B cell (primary cell): ENCODE data around the gene TEX26. TPM values are rescaled to one million over a fixed set of nuclear protein-coding genes. Genes with fewer than 3 reads are reported as not detected.

Experiments
- ATAC-seq: fragments of 200-7000 bp; cut with Tn5 transposase; one replicate; pipeline ENCODE4 v1.10.0; 2021; ENCODE audit warnings: low read depth, mild to moderate bottlenecking, moderate number of reproducible peaks, moderate library complexity
- CTCF ChIA-PET: fragments of 350-600 bp; sonication (Branson Sonifier 250); formaldehyde crosslinking; loops from one replicate; lab custom pipeline; 2021; ENCODE audit warnings: antibody characterized with exemption, inconsistent platforms; lab: Charles Lee
- POLR2A ChIA-PET: fragments of 350-600 bp; sonication (Branson Sonifier 250); formaldehyde crosslinking; loops from one replicate; lab custom pipeline; 2021; ENCODE audit warnings: antibody characterized with exemption; lab: Charles Lee
- DNase-seq: peaks from one replicate; pipeline ENCODE4 v3.0.0; 2013
- H2AFZ ChIP-seq: 2 replicates; pipeline ENCODE4 v1.6.1; 2012; ENCODE audit warnings: mild to moderate bottlenecking, low read depth, low read length; ENCODE audit not compliant: insufficient read depth, poor library complexity, severe bottlenecking
- H3K27ac ChIP-seq, 2 donors: 1 replicate in 1 of 2; 2 replicates in 1 of 2; pipeline ENCODE4 v1.5.1; 2012 to 2013; ENCODE audit warnings: low read length in 2 of 2, mild to moderate bottlenecking in 2 of 2, moderate library complexity in 1 of 2
- H3K27me3 ChIP-seq, 4 experiments: fragments of 200-600 bp in 1 of 4; sonication (generic) in 1 of 4; replicated peaks in 1 of 4; 1 replicate in 2 of 4; 2 replicates in 2 of 4; pipeline versions ENCODE4 v1.6.1 to v1.7.0; 2013 to 2016; ENCODE audit warnings: low read length in 3 of 4, mild to moderate bottlenecking in 2 of 4, mixed read lengths in 1 of 4, moderate library complexity in 1 of 4; ENCODE audit not compliant: insufficient read depth in 4 of 4, control insufficient read depth in 3 of 4; ENCODE audit errors: control extremely low read depth in 1 of 4
- H3K36me3 ChIP-seq, 2 experiments: replicated peaks in 1 of 2; 1 replicate in 1 of 2; 2 replicates in 1 of 2; pipeline versions ENCODE4 v1.6.1 to v1.7.1; 2013; ENCODE audit warnings: low read length in 1 of 2; ENCODE audit not compliant: insufficient read depth in 2 of 2, control insufficient read depth in 1 of 2; ENCODE audit errors: control extremely low read depth in 1 of 2, extremely low read depth in 1 of 2
- H3K4me1 ChIP-seq, 2 donors: fragments of 200-600 bp in 1 of 2; sonication (generic) in 1 of 2; 1 replicate in 1 of 2; 2 replicates in 1 of 2; pipeline versions ENCODE4 v1.5.1 to v1.6.1; 2013 to 2017; ENCODE audit warnings: low read length in 2 of 2; ENCODE audit not compliant: control insufficient read depth in 2 of 2, insufficient read depth in 2 of 2
- H3K4me2 ChIP-seq: replicated peaks from 2 replicates; pipeline ENCODE3; 2012; ENCODE audit warnings: mild to moderate bottlenecking, low read depth, low read length; ENCODE audit not compliant: poor library complexity, severe bottlenecking
- H3K4me3 ChIP-seq, 5 experiments: fragments of 200-600 bp in 1 of 5; sonication (generic) in 1 of 5; 1 replicate in 3 of 5; 2 replicates in 2 of 5; pipeline versions ENCODE4 v1.5.1 to v1.7.0; 2011 to 2016; ENCODE audit warnings: low read length in 4 of 5, mild to moderate bottlenecking in 4 of 5, low read depth in 2 of 5, control low read depth in 1 of 5, moderate library complexity in 1 of 5; ENCODE audit not compliant: insufficient read depth in 1 of 5; ENCODE audit errors: control extremely low read depth in 1 of 5, extremely low read depth in 1 of 5
- H3K79me2 ChIP-seq: fragments of 200-600 bp; sonication (generic); one replicate; pipeline ENCODE4 v1.6.0; 2016; ENCODE audit warnings: low read length; ENCODE audit not compliant: control insufficient read depth, insufficient read depth
- H3K9ac ChIP-seq: fragments of 200-600 bp; sonication (generic); 2 replicates; pipeline ENCODE4 v1.6.1; 2017; ENCODE audit warnings: mild to moderate bottlenecking, low read length, moderate library complexity
- H3K9me3 ChIP-seq, 3 donors: one replicate each; pipeline versions ENCODE4 v1.6.1 to v1.7.1; 2013; ENCODE audit warnings: low read length in 2 of 3; ENCODE audit not compliant: control insufficient read depth in 2 of 3, insufficient read depth in 1 of 3; ENCODE audit errors: control extremely low read depth in 1 of 3
- H4K20me1 ChIP-seq: 2 replicates; pipeline ENCODE4 v1.6.0; 2012; ENCODE audit warnings: mild to moderate bottlenecking, low read length; ENCODE audit not compliant: insufficient read depth, control insufficient read depth, poor library complexity, severe bottlenecking
- H3K27ac Mint-ChIP-seq: one replicate; pipeline ENCODE4 v1.8.0; 2021; ENCODE audit warnings: mixed read lengths
- H3K27me3 Mint-ChIP-seq: one replicate; pipeline ENCODE4 v1.8.0; 2021; ENCODE audit warnings: mixed read lengths
- H3K4me1 Mint-ChIP-seq: one replicate; pipeline ENCODE4 v1.8.0; 2021; ENCODE audit warnings: mixed read lengths
- H3K4me3 Mint-ChIP-seq: one replicate; pipeline ENCODE4 v1.8.0; 2021; ENCODE audit warnings: mixed read lengths
- H3K9me3 Mint-ChIP-seq: one replicate; pipeline ENCODE4 v1.8.0; 2022; ENCODE audit warnings: mixed read lengths; ENCODE audit not compliant: insufficient read depth
- EZH2 ChIP-seq: IDR thresholded peaks from 2 replicates; pipeline ENCODE4 v1.6.1; 2012; ENCODE audit warnings: borderline replicate concordance, low read depth, mild to moderate bottlenecking, moderate library complexity, low read length; ENCODE audit not compliant: insufficient read depth, poor library complexity, severe bottlenecking
- WGBS: methylation state at CpG from one replicate; pipeline ENCODE4 v1.1.5; 2013; ENCODE audit warnings: missing lambda C conversion rate; ENCODE audit not compliant: insufficient coverage; 5-methylcytosine and 5-hydroxymethylcytosine counted together
- intact Hi-C: fragments of 100-400 bp; cut with micrococcal nuclease; formaldehyde crosslinking; loops from one replicate; pipeline ENCODE4 v1.10.0; 2022
- polyA plus RNA-seq: library from polyadenylated mRNA; depleted of rRNA; stranded (reverse); fragments of >200 nt; gene quantifications from 2 replicates; pipeline ENCODE4 v1.2.3, GENCODE V29; 2012
- total RNA-seq, 2 donors: library from RNA; stranded (reverse); fragments of 120-200 nt in 1 of 2; gene quantifications; 1 replicate in 1 of 2; 2 replicates in 1 of 2; pipeline versions ENCODE4 v1.2.3 to v1.2.4, GENCODE V29; 2013 to 2022
- TF ChIP-seq, protein P1 (sequence below): fragments of 200-600 bp; IDR thresholded peaks from one replicate; pipeline ENCODE4 v1.8.0; 2022; ENCODE audit warnings: antibody characterized with exemption, mild to moderate bottlenecking

The TEX26 gene
- total and polyA plus RNA-seq, 2 donors (not counting 1 experiment from before 2014, with no cell fraction given), result not detected

DNA sequence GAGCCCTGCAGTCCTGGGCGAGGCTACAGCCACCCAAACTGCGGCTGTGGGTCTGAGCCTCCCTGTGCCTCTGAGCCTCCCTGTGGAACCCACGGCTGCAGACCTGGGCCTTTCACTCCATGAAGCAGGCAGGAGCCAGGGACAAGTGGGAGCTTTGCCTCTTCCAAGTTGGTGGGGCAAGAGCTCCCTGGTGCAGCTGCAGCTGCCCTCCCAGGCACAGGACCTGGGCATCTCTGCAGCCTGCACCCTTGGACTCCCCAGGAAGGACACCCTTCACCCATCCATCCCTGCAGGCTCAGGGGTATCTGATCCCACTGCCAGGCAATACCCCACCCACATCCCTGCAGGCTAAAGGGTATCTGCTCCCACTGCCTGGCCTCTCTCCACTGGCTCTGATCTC is 2.3 kb downstream of the TEX26 start:
- no peaks in the 10 kb centered on the region for H3K4me1 Mint-ChIP-seq
- ATAC-seq (no peak), DNase-seq (no peak)
- no peak for TF ChIP-seq EZH2
- TF ChIP-seq, protein P1, sequence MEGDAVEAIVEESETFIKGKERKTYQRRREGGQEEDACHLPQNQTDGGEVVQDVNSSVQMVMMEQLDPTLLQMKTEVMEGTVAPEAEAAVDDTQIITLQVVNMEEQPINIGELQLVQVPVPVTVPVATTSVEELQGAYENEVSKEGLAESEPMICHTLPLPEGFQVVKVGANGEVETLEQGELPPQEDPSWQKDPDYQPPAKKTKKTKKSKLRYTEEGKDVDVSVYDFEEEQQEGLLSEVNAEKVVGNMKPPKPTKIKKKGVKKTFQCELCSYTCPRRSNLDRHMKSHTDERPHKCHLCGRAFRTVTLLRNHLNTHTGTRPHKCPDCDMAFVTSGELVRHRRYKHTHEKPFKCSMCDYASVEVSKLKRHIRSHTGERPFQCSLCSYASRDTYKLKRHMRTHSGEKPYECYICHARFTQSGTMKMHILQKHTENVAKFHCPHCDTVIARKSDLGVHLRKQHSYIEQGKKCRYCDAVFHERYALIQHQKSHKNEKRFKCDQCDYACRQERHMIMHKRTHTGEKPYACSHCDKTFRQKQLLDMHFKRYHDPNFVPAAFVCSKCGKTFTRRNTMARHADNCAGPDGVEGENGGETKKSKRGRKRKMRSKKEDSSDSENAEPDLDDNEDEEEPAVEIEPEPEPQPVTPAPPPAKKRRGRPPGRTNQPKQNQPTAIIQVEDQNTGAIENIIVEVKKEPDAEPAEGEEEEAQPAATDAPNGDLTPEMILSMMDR, result no peak
- Histone ChIP-seq H2AFZ (no peak overlapping the region), H3K9ac (no peak overlapping the region), H3K4me3 (no peak overlapping the region), H3K27me3 (peaks cover 0 to 13% (median 6%) of the 10 kb centered on the region in 4 experiments), H3K4me1 (no peaks in the 10 kb centered on the region), H3K9me3 (peaks cover 0 to 16% (median 0%) of the 10 kb centered on the region in 3 donors), H3K36me3 (no peaks in the 10 kb centered on the region), H3K4me2 (no peak overlapping the region), H3K27ac (no peak overlapping the region), H3K79me2 (no peaks in the 10 kb centered on the region), H4K20me1 (no peaks in the 10 kb centered on the region)
- ChIA-PET POLR2A (no interaction called here), CTCF (no interaction called here)
- peaks cover 11% of the 10 kb centered on the region for H3K9me3 Mint-ChIP-seq
- peaks cover 32% of the 10 kb centered on the region for H3K27me3 Mint-ChIP-seq
- no peak overlapping the region for H3K27ac Mint-ChIP-seq
- H3K4me3 Mint-ChIP-seq, result no peak overlapping the region
- intact Hi-C loops, result no loop called here
- WGBS, result 83% methylated on average over 3 of the region's 3 CpGs

DNA sequence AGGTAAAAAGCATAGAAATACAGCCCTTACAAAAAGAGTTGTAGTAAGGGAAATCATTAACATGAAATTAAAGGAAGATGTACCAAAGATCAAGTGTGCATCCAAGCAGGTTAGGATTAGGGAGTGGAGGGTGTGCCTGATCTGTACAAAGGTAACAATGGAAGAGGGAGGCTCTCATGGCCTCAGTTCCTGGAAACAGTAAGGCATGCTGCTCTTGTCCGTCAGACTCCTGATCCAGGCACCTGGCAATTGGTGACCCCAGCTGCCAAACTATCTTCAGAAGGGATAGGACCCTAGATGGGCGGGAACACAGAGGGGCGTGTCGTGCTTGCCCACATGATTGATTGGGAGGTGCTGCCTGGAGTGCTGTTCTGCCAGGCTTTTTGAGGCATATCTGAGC is 4.5 kb downstream of the TEX26 start:
- intact Hi-C loops, result no loop called here
- ChIA-PET CTCF (no interaction called here), POLR2A (no interaction called here)
- Histone ChIP-seq H3K36me3 (no peaks in the 10 kb centered on the region), H2AFZ (no peak overlapping the region), H3K4me2 (no peak overlapping the region), H3K4me3 (no peak overlapping the region), H3K9me3 (peaks cover 0 to 16% (median 0%) of the 10 kb centered on the region in 3 donors), H3K4me1 (no peaks in the 10 kb centered on the region), H3K27me3 (peaks cover 0 to 13% (median 2%) of the 10 kb centered on the region in 4 experiments), H3K79me2 (no peaks in the 10 kb centered on the region), H3K9ac (no peak overlapping the region), H4K20me1 (no peaks in the 10 kb centered on the region), H3K27ac (no peak overlapping the region)
- H3K27ac Mint-ChIP-seq, result no peak overlapping the region
- H3K4me3 Mint-ChIP-seq, result no peak overlapping the region
- DNase-seq, result no peak
- H3K27me3 Mint-ChIP-seq, result peaks cover 18% of the 10 kb centered on the region
- no peak for ATAC-seq
- H3K9me3 Mint-ChIP-seq, result peaks cover 11% of the 10 kb centered on the region
- no peaks in the 10 kb centered on the region for H3K4me1 Mint-ChIP-seq
- no peak for TF ChIP-seq EZH2
- TF ChIP-seq, protein P1, result no peak
- WGBS, result 95% methylated on average over 4 of the region's 4 CpGs
